CD4-positive, CD25-positive, alpha-beta regulatory T cell (primary cell): ENCODE data around the gene STRIT1. TPM values are rescaled to one million over a fixed set of nuclear protein-coding genes. Genes with fewer than 3 reads are reported as not detected.
"Not testable (repeated sequence)": the region's sequence is repeated elsewhere in the genome, so short reads cannot be mapped to it uniquely, and the experiment has no call there.

Experiments
- ATAC-seq, 2 donors: fragments of 150-1000 bp; cut with Tn5 transposase; one replicate each; pipeline ENCODE4 v1.10.0; 2021; ENCODE audit warnings: low read depth in 2 of 2, moderate number of reproducible peaks in 2 of 2, moderate library complexity in 1 of 2
- DNase-seq, 3 donors: peaks; one replicate each; pipeline versions ENCODE4 v3.0.0 to v3.0.0-alpha.2; 2012 to 2022; ENCODE audit warnings: mixed read lengths in 1 of 3
- H3K27ac ChIP-seq: one replicate; pipeline ENCODE4 v1.7.0; 2013; ENCODE audit warnings: mild to moderate bottlenecking, low read length; ENCODE audit not compliant: insufficient read depth, poor library complexity, severe bottlenecking
- H3K27me3 ChIP-seq: one replicate; pipeline ENCODE4 v1.7.0; 2013; ENCODE audit warnings: low read length; ENCODE audit not compliant: control insufficient read depth, insufficient read depth
- H3K36me3 ChIP-seq: one replicate; pipeline ENCODE4 v1.7.0; 2013; ENCODE audit warnings: mild to moderate bottlenecking, low read length, moderate library complexity; ENCODE audit not compliant: control insufficient read depth, insufficient read depth
- H3K4me1 ChIP-seq: 2 replicates; pipeline ENCODE4 v1.7.0; 2013; ENCODE audit warnings: mild to moderate bottlenecking, low read length; ENCODE audit not compliant: insufficient read depth, control insufficient read depth, poor library complexity, severe bottlenecking
- H3K4me3 ChIP-seq: one replicate; pipeline ENCODE4 v1.7.0; 2013; ENCODE audit warnings: low read depth, mild to moderate bottlenecking, low read length, moderate library complexity
- H3K9me3 ChIP-seq, 2 experiments: 1 replicate in 1 of 2; 2 replicates in 1 of 2; pipeline ENCODE4 v1.7.0; 2013; ENCODE audit warnings: low read length in 2 of 2, mild to moderate bottlenecking in 1 of 2, moderate library complexity in 1 of 2; ENCODE audit not compliant: control insufficient read depth in 2 of 2
- H3K27ac Mint-ChIP-seq, 3 donors: one replicate each; pipeline ENCODE4 v1.8.0; 2020 to 2022; ENCODE audit warnings: mild to moderate bottlenecking in 3 of 3, mixed read lengths in 3 of 3, moderate library complexity in 2 of 3
- H3K27me3 Mint-ChIP-seq: one replicate; pipeline ENCODE4 v1.8.0; 2022; ENCODE audit warnings: mild to moderate bottlenecking, mixed read lengths
- H3K36me3 Mint-ChIP-seq: one replicate; pipeline ENCODE4 v1.8.0; 2020; ENCODE audit warnings: mixed read lengths
- H3K4me1 Mint-ChIP-seq, 4 donors: one replicate each; pipeline ENCODE4 v1.8.0; 2020 to 2022; ENCODE audit warnings: mixed read lengths in 4 of 4, mild to moderate bottlenecking in 1 of 4
- H3K4me3 Mint-ChIP-seq, 4 donors: one replicate each; pipeline ENCODE4 v1.8.0; 2020 to 2022; ENCODE audit warnings: mild to moderate bottlenecking in 4 of 4, mixed read lengths in 4 of 4, moderate library complexity in 3 of 4
- H3K9me3 Mint-ChIP-seq, 7 donors: one replicate each; pipeline ENCODE4 v1.8.0; 2020 to 2022; ENCODE audit warnings: mixed read lengths in 7 of 7, mild to moderate bottlenecking in 3 of 7, moderate library complexity in 2 of 7
- polyA plus RNA-seq, 4 donors: library from polyadenylated mRNA; unstranded; fragments of 300-500 nt; fragmentation: Illumina TruSeq; gene quantifications; one replicate each; pipeline ENCODE4 v1.2.3, GENCODE V29; 2021
- total RNA-seq: library from RNA; stranded (reverse); gene quantifications from one replicate; pipeline ENCODE4 v1.2.3, GENCODE V29; 2022

Gene STRIT1
- total and polyA plus RNA-seq, 5 donors from 2014 or later, result not detected

- H3K36me3 Mint-ChIP-seq, result no peaks in the 10 kb centered on the region
- no peak for ATAC-seq
- H3K36me3 ChIP-seq, result no peaks in the 10 kb centered on the region
- no peaks in the 10 kb centered on the region for H3K4me1 Mint-ChIP-seq
- H3K27me3 ChIP-seq, result no peaks in the 10 kb centered on the region
- no peak overlapping the region for H3K4me3 Mint-ChIP-seq
- H3K27ac Mint-ChIP-seq, result no peak overlapping the region
- no peaks in the 10 kb centered on the region for H3K9me3 ChIP-seq
- no peak for DNase-seq
- no peak overlapping the region for H3K27ac ChIP-seq
- H3K4me3 ChIP-seq, result no peak overlapping the region
- peaks cover 0 to 6% (median 0%) of the 10 kb centered on the region in 7 donors for H3K9me3 Mint-ChIP-seq
- H3K4me1 ChIP-seq, result no peaks in the 10 kb centered on the region
- H3K27me3 Mint-ChIP-seq, result no peaks in the 10 kb centered on the region
Measured at GRCh38 chr3:155282385-155283091, 10.9 kb downstream of the STRIT1 start.

- no peak overlapping the region for H3K4me3 Mint-ChIP-seq
- peaks cover 0 to 6% (median 0%) of the 10 kb centered on the region in 7 donors for H3K9me3 Mint-ChIP-seq
- no peaks in the 10 kb centered on the region for H3K36me3 Mint-ChIP-seq
- Histone ChIP-seq H3K36me3 (no peaks in the 10 kb centered on the region), H3K27me3 (no peaks in the 10 kb centered on the region), H3K4me1 (no peaks in the 10 kb centered on the region), H3K4me3 (no peak overlapping the region), H3K9me3 (no peaks in the 10 kb centered on the region), H3K27ac (no peak overlapping the region)
- no peak for ATAC-seq
- no peaks in the 10 kb centered on the region for H3K27me3 Mint-ChIP-seq
- DNase-seq, result no peak
- no peaks in the 10 kb centered on the region for H3K4me1 Mint-ChIP-seq
- H3K27ac Mint-ChIP-seq, result no peak overlapping the region
Measured at GRCh38 chr3:155281912-155282311, 11.6 kb downstream of the STRIT1 start.

- H3K4me3 ChIP-seq, DNase-seq, H3K4me3 Mint-ChIP-seq, H3K36me3 Mint-ChIP-seq, H3K9me3 ChIP-seq, H3K36me3 ChIP-seq, H3K27me3 ChIP-seq, H3K4me1 Mint-ChIP-seq, H3K27me3 Mint-ChIP-seq, ATAC-seq, H3K27ac Mint-ChIP-seq, H3K9me3 Mint-ChIP-seq, H3K4me1 ChIP-seq, H3K27ac ChIP-seq: not testable (repeated sequence)
Measured at GRCh38 chr3:155276089-155276488, 17.4 kb downstream of the STRIT1 start.

GRCh38 chr3:155275159-155275754 is 18.2 kb downstream of the STRIT1 start:
- not testable (repeated sequence) for H3K4me1 ChIP-seq, ATAC-seq, H3K4me1 Mint-ChIP-seq, H3K4me3 Mint-ChIP-seq, H3K36me3 ChIP-seq, H3K36me3 Mint-ChIP-seq, H3K9me3 Mint-ChIP-seq, H3K27me3 ChIP-seq, H3K4me3 ChIP-seq, H3K9me3 ChIP-seq, DNase-seq, H3K27ac ChIP-seq, H3K27me3 Mint-ChIP-seq, H3K27ac Mint-ChIP-seq

GRCh38 chr3:155274435-155274834 is 19.0 kb downstream of the STRIT1 start:
- H3K4me1 ChIP-seq, H3K27me3 Mint-ChIP-seq, H3K27ac ChIP-seq, H3K4me3 ChIP-seq, H3K27me3 ChIP-seq, ATAC-seq, DNase-seq, H3K9me3 ChIP-seq, H3K36me3 ChIP-seq, H3K27ac Mint-ChIP-seq, H3K4me3 Mint-ChIP-seq, H3K9me3 Mint-ChIP-seq, H3K36me3 Mint-ChIP-seq, H3K4me1 Mint-ChIP-seq: not testable (repeated sequence)

GRCh38 chr3:155271343-155271613 is 22.2 kb downstream of the STRIT1 start:
- Histone ChIP-seq H3K27me3 (no peaks in the 10 kb centered on the region), H3K27ac (no peak overlapping the region), H3K9me3 (no peaks in the 10 kb centered on the region), H3K4me3 (no peak overlapping the region), H3K4me1 (no peaks in the 10 kb centered on the region), H3K36me3 (no peaks in the 10 kb centered on the region)
- Mint-ChIP-seq H3K36me3 (no peaks in the 10 kb centered on the region), H3K9me3 (peaks cover 0 to 7% (median 0%) of the 10 kb centered on the region in 7 donors), H3K4me1 (no peaks in the 10 kb centered on the region), H3K4me3 (no peak overlapping the region), H3K27me3 (no peaks in the 10 kb centered on the region), H3K27ac (no peak overlapping the region)
- ATAC-seq (no peak), DNase-seq (no peak)

- Mint-ChIP-seq H3K36me3 (no peaks in the 10 kb centered on the region), H3K27ac (no peak overlapping the region), H3K27me3 (no peaks in the 10 kb centered on the region), H3K4me3 (no peak overlapping the region), H3K9me3 (peaks cover 0 to 7% (median 0%) of the 10 kb centered on the region in 7 donors), H3K4me1 (no peaks in the 10 kb centered on the region)
- Histone ChIP-seq H3K4me1 (no peaks in the 10 kb centered on the region), H3K4me3 (no peak overlapping the region), H3K9me3 (no peaks in the 10 kb centered on the region), H3K27ac (no peak overlapping the region), H3K27me3 (no peaks in the 10 kb centered on the region), H3K36me3 (no peaks in the 10 kb centered on the region)
- ATAC-seq (no peak), DNase-seq (no peak)
Measured at GRCh38 chr3:155270485-155271342, 22.8 kb downstream of the STRIT1 start.
